ENCODE results near the gene FCAR.

DNA sequence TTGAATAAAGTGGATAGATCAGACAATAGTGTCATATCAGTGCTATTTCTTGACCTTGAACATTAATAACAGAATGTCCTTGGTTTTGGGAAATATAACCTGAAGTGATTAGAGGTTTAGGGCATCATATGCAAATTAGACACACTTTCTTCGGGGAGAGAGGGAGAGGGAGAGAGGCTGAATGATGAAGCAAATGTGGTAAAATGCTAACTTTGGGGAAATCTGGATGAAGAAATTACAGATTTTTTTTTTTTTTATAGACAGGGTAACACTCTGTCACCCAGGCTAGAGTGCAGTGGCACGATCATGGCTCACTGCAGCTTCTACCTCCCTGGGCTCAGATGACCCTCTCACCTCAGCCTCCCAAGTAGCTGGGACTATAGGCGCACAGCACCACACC, 28.0 kb downstream of the FCAR start:
- TF ChIP-seq CTCF (IDR thresholded peaks at IDR 0.05 in 8 of 11, conservative IDR thresholded peaks at IDR 0.05 in 3 of 11) = no peak
- no peak for TF ChIP-seq POLR2A (IDR thresholded peaks at IDR 0.05)
- no peak for TF ChIP-seq POLR2AphosphoS5 (IDR thresholded peaks at IDR 0.05)
